Measurements from ENCODE around the gene MIGA2.
"Not testable (repeated sequence)": the region's sequence is repeated elsewhere in the genome, so short reads cannot be mapped to it uniquely, and the experiment has no call there.

Gene MIGA2

DNA sequence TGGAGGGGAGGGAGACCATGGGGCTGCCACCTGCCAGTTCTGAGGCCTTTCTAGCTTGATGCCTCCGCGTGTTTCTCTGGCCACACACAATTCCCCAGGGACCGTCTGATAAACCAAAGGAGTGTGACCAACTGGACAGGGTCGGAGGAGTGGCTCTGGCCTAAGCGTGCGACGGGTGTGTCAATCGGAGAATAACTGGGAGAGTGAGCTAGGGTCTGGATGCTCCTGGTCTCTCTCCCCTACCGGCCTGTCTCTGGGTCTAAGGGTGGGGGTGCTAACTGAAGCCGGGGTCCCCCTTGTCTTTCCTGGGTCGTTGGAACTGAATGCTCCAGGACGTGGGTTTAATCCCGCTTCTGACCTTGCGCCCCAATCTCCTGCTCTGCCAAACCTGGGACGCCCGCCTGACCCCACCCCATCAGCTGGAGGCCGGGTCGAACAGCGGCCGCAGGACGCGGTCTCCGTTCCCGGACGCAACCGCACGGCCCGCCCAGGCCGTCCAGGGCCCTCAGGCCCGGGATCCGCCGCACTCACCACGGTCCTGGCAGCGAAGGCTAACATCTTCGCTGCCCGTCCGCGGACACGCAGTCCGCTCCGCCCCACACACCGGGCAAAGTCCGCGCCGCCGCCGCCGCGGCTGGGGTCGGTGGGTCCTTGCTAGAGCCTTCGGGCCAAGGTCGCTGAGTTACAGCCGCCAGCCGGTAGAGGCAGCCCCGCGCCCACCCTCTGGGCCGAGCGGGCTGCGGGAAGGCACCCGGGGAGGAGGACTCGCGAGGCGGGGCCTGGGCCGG is 73.7 kb downstream of the MIGA2 start:
- TF ChIP-seq, protein P1, sequence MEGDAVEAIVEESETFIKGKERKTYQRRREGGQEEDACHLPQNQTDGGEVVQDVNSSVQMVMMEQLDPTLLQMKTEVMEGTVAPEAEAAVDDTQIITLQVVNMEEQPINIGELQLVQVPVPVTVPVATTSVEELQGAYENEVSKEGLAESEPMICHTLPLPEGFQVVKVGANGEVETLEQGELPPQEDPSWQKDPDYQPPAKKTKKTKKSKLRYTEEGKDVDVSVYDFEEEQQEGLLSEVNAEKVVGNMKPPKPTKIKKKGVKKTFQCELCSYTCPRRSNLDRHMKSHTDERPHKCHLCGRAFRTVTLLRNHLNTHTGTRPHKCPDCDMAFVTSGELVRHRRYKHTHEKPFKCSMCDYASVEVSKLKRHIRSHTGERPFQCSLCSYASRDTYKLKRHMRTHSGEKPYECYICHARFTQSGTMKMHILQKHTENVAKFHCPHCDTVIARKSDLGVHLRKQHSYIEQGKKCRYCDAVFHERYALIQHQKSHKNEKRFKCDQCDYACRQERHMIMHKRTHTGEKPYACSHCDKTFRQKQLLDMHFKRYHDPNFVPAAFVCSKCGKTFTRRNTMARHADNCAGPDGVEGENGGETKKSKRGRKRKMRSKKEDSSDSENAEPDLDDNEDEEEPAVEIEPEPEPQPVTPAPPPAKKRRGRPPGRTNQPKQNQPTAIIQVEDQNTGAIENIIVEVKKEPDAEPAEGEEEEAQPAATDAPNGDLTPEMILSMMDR (IDR thresholded peaks at IDR 0.05; ENCODE audit: low read depth, low read length, missing control alignments): no peak
- DNase-seq (ENCODE audit: extremely low read depth, low read depth): no peak
- peak overlapping the region; percentile 84 for H3K4me3 ChIP-seq (replicated peaks; ENCODE audit: low read depth, low read length)

DNA sequence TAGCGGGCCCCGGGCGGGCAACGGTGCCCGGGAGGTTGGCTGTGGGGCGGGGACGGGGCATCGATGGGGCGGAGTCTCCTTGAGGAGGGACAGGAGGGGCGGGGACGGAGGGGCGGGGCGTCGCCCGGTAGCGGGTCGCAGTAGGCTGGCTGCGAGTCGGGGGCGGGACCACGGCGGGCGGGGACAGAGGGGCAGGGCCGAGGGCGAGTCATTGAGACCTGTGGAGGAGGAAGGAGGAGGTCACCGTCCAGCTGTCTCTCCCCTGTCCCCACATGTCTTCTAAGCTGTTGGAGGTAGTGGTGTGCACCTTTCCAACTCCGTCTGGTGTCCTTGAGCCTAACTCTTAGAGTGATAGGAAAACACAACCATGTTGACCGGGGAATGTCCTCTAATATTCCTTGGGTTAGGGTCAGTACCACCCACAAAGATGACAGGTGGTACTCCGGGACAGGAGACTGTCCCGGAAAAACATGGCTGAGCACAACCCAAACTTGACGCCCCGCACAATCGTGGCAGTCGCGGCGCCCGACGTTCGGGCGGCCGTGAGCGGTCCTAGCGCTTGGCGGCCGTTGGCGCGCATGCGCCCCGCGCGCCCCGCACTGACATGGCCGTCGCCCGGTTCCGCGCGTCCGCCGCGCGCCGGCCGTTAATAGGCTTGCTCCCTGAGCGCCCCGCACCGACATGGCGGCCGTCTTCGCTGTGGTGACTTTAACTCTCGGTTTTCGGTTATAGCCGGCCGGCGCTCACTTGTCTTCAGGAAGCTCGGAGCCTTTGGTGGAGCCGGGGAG is 74.5 kb downstream of the MIGA2 start, which contains the start of the genes CRAT and PTPA:
TSS of gene CRAT (minus strand) at position 54 of the 788 bp plus-strand sequence. CDS start 284 bp downstream, outside the sequence.
TSS of gene PTPA (plus strand) at position 676 of the 788 bp plus-strand sequence. CDS start 186 bp downstream, outside the sequence.
- peak; percentile 47 for DNase-seq (ENCODE audit: extremely low read depth, low read depth)
- TF ChIP-seq, protein P1 (IDR thresholded peaks at IDR 0.05; ENCODE audit: low read depth, low read length, missing control alignments): no peak
- H3K4me3 ChIP-seq (replicated peaks; ENCODE audit: low read depth, low read length): peak within 1 kb of the TSS; percentile 84

DNA sequence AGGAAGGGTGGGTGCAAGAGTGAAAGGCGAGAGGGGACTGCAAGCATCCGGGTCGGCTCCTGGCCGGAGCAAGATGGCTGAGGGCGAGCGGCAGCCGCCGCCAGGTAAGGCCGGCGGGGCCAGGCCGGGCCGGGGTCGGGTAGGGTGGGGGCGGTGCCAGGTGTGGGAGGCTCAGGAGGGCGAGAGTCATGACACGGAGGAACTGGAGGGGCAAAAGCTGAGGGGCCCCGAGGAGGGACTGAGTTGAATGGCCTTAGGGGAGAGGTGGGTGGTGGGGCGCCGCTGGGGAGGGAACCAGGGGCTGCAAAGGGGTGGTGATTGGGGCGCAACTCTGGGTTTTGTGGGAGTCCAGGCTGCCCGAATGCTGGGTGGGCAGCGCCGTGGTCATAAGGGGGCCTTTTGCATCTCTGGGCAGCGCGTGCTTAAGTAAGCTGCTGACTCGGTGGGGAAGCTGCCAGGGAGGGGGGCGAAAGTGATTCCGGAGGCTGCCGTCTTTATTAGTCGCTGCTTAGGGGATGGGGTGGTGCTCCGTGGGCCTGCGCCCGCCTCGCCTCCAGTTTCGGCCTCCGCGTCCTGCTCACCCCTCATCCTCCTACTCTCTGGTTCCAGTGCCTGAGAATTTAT is 75.2 kb downstream of the MIGA2 start:
- peak overlapping the region; percentile 84 for H3K4me3 ChIP-seq (replicated peaks; ENCODE audit: low read depth, low read length)
- no peak for DNase-seq (ENCODE audit: extremely low read depth, low read depth)
- TF ChIP-seq, protein P1 (IDR thresholded peaks at IDR 0.05; ENCODE audit: low read depth, low read length, missing control alignments): no peak

DNA sequence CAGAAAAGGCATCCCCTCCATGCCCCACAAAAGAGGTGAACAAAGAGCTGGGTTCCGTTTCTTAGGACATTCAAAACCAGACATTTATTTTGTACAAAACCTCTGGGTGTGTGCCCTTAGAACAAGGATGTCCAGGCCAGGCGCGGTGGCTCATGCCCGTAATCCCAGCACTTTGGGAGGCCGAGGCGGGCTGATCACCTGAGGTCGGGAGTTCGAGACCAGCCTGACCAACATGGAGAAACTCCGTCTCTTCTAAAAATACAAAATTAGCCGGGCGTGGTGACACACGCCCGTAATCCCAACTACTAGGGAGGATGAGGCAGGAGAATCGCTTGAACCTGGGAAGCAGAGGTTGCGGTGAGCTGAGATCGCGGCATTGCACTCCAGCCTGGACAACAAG is 76.1 kb downstream of the MIGA2 start:
- H3K4me3 ChIP-seq (replicated peaks; ENCODE audit: low read depth, low read length): peak overlapping the region; percentile 84
- DNase-seq (ENCODE audit: extremely low read depth, low read depth): not testable (repeated sequence)

DNA sequence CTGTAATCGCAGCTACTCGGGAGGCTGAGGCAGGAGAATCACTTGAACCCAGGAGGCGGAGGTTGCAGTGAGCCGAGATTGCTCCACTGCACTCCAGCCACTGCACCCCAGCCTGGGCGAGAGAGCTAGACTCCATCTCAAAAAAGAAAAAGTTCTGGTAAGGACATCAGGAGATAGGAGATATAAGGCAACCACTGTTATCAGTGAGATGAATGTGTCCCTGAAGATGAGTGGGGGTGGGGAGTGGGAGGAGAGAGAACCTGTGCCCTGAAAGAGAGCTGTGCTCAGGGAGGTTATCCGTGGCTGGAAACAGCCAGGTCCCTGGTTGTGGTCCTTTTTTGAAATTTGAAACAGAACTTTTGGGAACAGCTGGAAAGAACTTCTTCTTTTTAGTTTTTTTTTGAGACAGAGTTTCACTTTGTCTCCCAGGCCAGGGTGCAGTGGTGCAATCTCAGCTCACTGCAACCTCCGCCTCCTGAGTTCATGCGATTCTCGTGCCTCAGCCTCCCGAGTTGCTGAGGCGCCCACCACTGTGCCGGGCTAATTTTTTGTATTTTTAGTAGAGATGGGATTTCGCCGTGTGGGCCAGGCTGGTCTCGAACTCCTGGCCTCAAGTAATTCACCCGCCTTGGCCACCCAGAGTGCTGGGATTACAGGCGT is 77.3 kb downstream of the MIGA2 start:
- DNase-seq (ENCODE audit: extremely low read depth, low read depth): no peak
- TF ChIP-seq, protein P1 (IDR thresholded peaks at IDR 0.05; ENCODE audit: low read depth, low read length, missing control alignments): no peak
- no peak overlapping the region for H3K4me3 ChIP-seq (replicated peaks; ENCODE audit: low read depth, low read length)

DNA sequence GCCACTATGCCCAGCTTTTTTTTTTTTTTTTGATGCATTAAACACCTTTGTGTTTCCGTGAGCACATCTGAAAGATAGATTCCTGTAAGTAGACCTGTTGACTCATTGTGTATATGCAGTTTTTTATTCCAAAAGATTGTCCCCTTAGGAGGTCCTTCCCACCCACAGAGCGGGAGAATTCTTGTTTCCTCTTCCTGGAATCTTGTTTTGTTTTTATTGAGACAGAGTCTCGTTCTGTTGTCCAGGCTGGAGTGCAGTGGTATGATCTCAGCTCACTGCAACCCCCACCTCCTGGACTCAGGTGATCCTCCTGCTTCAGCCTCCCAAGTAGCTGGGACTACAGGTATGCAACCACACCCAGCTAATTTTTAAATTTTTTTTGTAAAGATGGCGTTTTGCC is 82.4 kb downstream of the MIGA2 start:
- no peak overlapping the region for H3K4me3 ChIP-seq (replicated peaks; ENCODE audit: low read depth, low read length)
- TF ChIP-seq, protein P1 (IDR thresholded peaks at IDR 0.05; ENCODE audit: low read depth, low read length, missing control alignments): no peak
- DNase-seq (ENCODE audit: extremely low read depth, low read depth): no peak

All from HFF-Myc (cell line).